Large intestine (tissue), 3 donors: ENCODE data around the gene DPH1. TPM values are rescaled to one million over a fixed set of nuclear protein-coding genes. Genes with fewer than 3 reads are reported as not detected.

Experiments
- DNase-seq, 2 donors: peaks; one replicate each; pipeline versions ENCODE4 v3.0.0 to v3.0.0-alpha.2; 2013
- H3K27ac ChIP-seq: one replicate; pipeline ENCODE4 v1.5.1; 2013; ENCODE audit warnings: low read length
- H3K27me3 ChIP-seq: 2 replicates; pipeline ENCODE4 v1.6.1; 2013; ENCODE audit warnings: low read length; ENCODE audit not compliant: control insufficient read depth, insufficient read depth
- H3K36me3 ChIP-seq: 2 replicates; pipeline ENCODE4 v1.6.1; 2013; ENCODE audit warnings: low read length; ENCODE audit not compliant: control insufficient read depth, insufficient read depth
- H3K4me1 ChIP-seq: one replicate; pipeline ENCODE4 v1.6.1; 2013; ENCODE audit warnings: low read length; ENCODE audit not compliant: control insufficient read depth, insufficient read depth
- H3K4me3 ChIP-seq: one replicate; pipeline ENCODE4 v1.5.1; 2013; ENCODE audit warnings: low read length
- H3K9me3 ChIP-seq: one replicate; pipeline ENCODE4 v1.6.1; 2013; ENCODE audit warnings: mild to moderate bottlenecking, low read depth, low read length, moderate library complexity; ENCODE audit not compliant: control insufficient read depth
- WGBS: methylation state at CpG from one replicate; pipeline ENCODE4 v1.1.5; 2013; ENCODE audit warnings: low lambda C conversion rate; ENCODE audit not compliant: insufficient coverage; 5-methylcytosine and 5-hydroxymethylcytosine counted together
- polyA plus RNA-seq: library from polyadenylated mRNA; unstranded; fragments of 120-200 nt; gene quantifications from one replicate; pipeline ENCODE4 v1.2.1, GENCODE V29; 2013

Gene DPH1
- polyA plus RNA-seq, 1 donor, result 40.4 TPM

DNA sequence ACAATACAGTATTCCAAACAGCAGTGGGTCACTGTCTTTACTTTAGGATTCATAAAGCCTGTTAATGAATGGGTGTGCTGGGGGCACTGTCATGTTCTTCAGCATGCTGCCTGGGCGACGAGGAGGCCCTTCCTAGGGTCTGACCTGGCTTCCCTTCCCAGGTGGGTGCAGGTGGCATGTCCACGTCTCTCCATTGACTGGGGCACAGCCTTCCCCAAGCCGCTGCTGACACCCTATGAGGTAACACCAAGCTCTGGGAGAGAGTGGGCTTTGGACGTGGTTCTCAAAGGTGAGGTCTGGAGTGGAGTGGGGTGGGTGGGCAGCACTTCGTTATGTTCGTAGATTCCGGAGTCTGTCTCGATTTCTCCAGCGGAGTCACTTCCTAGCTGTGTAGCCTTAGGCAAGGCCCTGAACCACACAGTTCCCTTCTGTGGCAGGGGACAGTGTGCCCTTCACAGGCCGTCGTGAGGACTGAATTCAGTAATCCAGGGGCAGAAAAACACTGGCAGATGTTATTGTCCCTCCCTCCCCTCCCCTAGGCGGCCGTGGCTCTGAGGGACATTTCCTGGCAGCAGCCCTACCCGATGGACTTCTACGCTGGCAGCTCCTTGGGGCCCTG, 11.1 kb downstream of the DPH1 start:
- Histone ChIP-seq H3K4me1 (peaks cover 12% of the 10 kb centered on the region), H3K9me3 (no peaks in the 10 kb centered on the region), H3K27me3 (no peaks in the 10 kb centered on the region), H3K4me3 (peak overlapping the region; percentile 58), H3K36me3 (peaks cover 55% of the 10 kb centered on the region), H3K27ac (peak overlapping the region; percentile 77)
- DNase-seq, result no peak
- WGBS, result no CpG with 5 or more reads among the region's 16 CpGs

DNA sequence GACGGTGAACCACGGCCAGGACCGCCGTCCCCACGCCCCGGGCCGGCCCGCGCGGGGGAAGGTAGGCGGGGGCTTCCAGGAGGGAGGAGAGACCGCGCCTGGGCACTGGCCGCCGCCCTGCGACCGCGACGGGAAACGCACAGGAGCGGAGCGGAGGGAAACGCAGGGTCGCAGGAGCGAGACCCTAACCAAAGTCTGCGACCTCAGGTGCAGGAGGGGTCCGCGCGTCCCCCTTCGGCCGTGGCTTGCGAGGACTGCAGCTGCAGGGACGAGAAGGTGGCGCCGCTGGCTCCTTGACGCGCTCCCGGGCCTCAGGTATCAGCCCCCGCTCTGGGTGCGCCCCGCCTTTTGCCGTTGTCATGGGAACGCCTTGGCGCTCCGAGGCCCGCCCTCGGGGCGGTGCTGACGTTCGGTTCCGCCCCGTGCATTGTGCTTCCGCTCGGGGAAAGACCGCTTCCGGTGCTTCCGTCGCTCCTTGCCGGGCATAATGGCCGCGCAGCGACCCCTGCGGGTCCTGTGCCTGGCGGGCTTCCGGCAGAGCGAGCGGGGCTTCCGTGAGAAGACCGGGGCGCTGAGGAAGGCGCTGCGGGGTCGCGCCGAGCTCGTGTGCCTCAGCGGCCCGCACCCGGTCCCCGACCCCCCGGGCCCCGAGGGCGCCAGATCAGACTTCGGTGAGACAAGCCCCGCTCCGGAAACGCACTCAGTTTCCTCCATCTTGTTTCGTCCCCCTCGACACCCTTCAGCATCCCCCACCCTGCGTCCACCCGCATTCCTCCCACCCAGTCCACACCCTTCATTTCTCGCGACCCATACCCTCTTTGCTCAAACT, 11.8 kb downstream of the DPH1 start, which contains the start of gene OVCA2:
Gene OVCA2, plus strand, starts transcription at position 462 of the 829 bp plus-strand sequence. Its CDS starts 26 bp downstream, at position 488.
- H3K9me3 ChIP-seq, result no peaks in the 10 kb centered on the region
- H3K27ac ChIP-seq, result peak within 1 kb of the TSS; percentile 77
- no peaks in the 10 kb centered on the region for H3K27me3 ChIP-seq
- DNase-seq, result peak; percentile 95 to 96
- peaks cover 12% of the 10 kb centered on the region for H3K4me1 ChIP-seq
- peak within 1 kb of the TSS; percentile 58 for H3K4me3 ChIP-seq
- 0% methylated on average over 1 of the region's 93 CpGs for WGBS
- H3K36me3 ChIP-seq, result peaks cover 48% of the 10 kb centered on the region

DNA sequence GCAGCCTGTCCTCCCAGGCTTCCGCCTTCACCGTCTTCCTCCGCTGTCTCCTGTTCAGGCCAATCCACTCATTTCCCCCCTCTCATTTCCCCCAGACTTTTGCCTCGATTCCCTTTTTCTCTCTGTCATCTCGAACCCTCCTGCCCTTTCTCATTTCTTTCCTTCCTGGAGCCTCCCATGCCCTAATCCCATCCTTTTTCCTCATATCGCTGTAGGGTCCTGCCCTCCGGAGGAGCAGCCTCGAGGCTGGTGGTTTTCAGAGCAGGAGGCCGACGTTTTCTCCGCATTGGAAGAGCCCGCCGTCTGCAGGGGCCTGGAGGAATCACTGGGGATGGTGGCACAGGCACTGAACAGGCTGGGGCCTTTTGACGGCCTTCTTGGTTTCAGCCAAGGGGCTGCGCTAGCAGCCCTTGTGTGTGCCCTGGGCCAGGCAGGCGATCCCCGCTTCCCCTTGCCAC, 12.5 kb downstream of the DPH1 start:
- peak in 1 of 2 donors; percentile 59 for DNase-seq
- WGBS, result 0% methylated on average over 5 of the region's 17 CpGs
- Histone ChIP-seq H3K36me3 (peaks cover 42% of the 10 kb centered on the region), H3K27me3 (no peaks in the 10 kb centered on the region), H3K4me1 (peaks cover 12% of the 10 kb centered on the region), H3K27ac (peak overlapping the region; percentile 77), H3K9me3 (no peaks in the 10 kb centered on the region), H3K4me3 (peak overlapping the region; percentile 58)

DNA sequence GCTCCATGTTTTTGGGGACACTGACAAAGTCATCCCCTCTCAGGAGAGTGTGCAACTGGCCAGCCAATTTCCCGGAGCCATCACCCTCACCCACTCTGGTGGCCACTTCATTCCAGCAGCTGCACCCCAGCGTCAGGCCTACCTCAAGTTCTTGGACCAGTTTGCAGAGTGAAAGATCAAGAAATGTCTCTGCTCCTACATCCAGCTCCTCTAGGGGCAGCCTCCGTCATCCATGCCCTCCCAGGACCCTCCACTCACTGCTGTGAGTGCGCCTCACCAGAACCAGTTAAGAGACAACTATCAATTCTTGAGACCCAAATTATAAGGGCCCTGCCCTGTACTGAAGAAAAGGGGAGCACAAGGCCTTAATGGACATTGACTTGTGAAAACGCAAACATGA, 13.0 kb downstream of the DPH1 start:
- Histone ChIP-seq H3K4me3 (peak overlapping the region; percentile 58), H3K9me3 (no peaks in the 10 kb centered on the region), H3K27ac (no peak overlapping the region), H3K36me3 (peaks cover 37% of the 10 kb centered on the region), H3K4me1 (peaks cover 12% of the 10 kb centered on the region), H3K27me3 (peaks cover under 1% of the 10 kb centered on the region)
- DNase-seq, result no peak
- no CpG with 5 or more reads among the region's 5 CpGs for WGBS

DNA sequence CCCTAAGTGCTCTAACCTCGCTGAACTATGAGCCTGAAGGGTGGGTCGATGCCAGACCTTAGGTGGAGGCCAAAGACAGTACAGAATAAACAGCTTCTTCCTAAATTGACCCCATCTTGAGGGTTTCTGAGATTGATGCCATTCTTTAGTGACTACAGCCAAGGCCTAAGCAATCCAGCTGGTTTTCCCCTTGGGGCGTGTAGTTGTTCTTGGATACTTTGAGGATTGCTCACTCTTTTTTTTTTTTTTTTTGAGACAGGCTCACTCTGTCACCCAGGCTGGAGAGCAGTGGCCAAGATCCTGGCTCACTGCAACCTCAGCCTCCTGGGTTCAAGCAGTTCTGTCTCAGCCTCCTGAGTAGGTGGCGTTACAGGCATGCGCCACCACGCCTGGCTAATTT, 13.8 kb downstream of the DPH1 start:
- Histone ChIP-seq H3K27me3 (peaks cover 7% of the 10 kb centered on the region), H3K9me3 (no peaks in the 10 kb centered on the region), H3K36me3 (peaks cover 30% of the 10 kb centered on the region), H3K4me3 (no peak overlapping the region), H3K27ac (no peak overlapping the region), H3K4me1 (peaks cover 14% of the 10 kb centered on the region)
- no peak for DNase-seq
- no CpG with 5 or more reads among the region's 6 CpGs for WGBS

DNA sequence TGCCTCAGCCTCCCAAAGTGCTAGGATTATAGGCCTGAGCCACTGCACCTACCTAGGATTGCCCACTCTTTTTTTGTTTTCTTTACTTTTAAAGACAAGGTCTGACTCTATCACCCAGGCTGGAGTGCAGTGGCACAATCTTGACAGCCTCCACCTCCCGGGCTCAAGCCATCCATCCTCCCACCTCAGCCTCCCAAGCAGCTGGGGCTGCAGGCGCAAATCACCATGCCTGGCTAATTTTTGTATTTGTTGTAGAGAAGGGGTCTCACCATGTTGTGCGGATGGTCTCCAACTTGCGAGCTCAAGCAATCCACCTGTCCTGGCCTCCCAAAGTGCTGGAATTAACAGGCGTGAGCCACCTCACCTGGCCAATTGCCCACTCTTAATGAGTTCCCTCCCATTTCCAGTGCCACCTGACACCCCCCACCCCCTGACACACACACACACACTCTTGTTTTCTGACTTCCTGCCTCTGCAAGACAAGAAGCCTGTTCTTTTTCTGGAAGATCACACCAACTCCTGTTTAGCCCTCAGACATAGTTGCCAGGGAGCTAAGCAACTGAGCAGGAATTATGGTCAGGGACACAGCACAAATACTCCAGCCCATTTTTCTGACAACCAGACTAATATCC, 14.4 kb downstream of the DPH1 start:
- no peak overlapping the region for H3K4me3 ChIP-seq
- 100% methylated on average over 1 of the region's 5 CpGs for WGBS
- no peaks in the 10 kb centered on the region for H3K9me3 ChIP-seq
- H3K4me1 ChIP-seq, result peaks cover 20% of the 10 kb centered on the region
- peaks cover 30% of the 10 kb centered on the region for H3K36me3 ChIP-seq
- H3K27me3 ChIP-seq, result peaks cover 11% of the 10 kb centered on the region
- H3K27ac ChIP-seq, result no peak overlapping the region
- no peak for DNase-seq

DNA sequence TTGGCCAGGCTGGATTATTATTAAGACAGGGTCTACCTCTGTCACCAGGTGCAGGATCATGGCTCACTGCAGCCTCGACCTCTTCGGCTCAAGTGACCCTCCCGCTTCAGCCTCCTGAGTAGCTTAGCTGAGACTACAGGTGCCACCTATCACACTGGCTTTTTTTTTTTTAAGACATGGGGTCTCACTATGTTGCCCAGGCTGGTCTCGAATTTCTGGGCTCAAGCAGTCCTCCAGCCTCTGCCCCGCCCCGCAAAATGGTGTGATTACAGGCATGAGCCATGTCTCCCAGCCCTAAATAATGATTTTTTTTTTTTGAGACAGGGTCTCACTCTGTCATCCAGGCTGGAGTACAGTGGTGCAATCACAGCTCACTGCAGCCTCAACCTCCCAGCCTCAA, 17.6 kb downstream of the DPH1 start:
- Histone ChIP-seq H3K4me1 (peaks cover 15% of the 10 kb centered on the region), H3K4me3 (no peak overlapping the region), H3K27ac (no peak overlapping the region), H3K36me3 (peaks cover 21% of the 10 kb centered on the region), H3K27me3 (peaks cover 29% of the 10 kb centered on the region), H3K9me3 (no peaks in the 10 kb centered on the region)
- WGBS, result no CpG with 5 or more reads among the region's 6 CpGs
- DNase-seq, result no peak

DNA sequence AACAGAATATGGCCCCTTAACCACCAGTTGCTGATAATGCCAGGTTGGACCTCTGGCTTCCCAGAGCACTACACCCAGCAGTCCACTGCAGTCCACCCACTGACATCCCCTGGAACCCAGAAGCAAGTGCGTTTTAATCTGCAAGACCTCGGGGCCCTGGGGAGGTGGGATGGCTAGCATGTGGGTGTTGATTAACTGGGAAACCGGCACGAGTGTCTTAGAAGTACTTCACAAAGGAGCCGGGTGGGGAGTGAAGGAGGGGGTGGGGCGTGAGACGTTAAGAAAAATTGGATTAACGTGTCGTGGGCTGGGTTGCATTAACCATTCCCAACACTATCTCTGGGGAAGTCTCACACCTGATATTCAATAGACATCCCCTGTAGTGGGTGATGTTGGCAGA, 18.9 kb downstream of the DPH1 start:
- no CpG with 5 or more reads among the region's 9 CpGs for WGBS

DNA sequence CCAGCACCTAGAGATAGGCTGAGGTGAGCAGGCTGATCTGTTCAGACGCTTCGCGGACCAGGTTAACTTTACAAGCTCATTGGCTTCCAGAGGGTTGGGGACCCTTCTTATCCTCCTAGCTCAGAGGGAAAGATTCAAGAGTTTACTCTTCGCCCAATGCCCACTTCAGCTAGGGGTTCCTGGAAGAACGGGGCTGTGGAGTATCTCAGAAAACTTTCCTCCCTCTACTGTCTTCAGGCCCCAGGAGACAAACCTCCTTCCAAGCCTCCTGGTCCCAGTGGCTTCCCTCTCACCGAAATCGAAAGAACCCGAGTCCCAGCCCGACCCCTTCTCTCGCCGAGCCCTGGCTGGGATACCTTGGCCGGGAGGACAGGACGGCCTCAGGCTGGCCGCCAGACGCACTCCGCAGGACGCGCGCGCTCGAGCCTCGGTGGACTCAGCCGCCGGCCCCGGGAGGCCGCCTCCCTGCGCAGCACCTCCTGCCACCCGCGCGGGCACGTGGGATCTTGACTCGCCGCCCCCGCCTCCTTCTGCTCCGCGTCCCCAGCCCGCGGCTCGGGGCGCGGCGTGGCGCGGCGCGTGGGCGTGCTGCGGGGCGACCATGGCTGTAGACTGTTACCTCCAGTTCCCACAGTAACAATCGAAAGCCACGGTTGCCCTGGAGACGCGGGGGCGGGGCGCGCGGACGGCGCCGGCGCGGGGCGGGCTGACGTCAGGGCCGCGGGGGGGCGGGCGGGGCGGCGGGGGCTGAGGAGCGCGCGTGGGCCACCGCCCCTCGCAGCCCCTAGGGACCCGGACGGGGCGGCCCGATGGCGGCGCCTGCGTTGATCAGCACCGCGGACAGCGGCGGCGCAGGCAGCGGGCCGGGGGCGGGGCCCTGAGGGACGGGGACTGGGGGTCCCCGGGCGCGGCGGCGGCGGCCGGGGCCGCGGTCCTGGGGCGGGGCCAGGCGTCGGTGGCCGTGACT, 19.7 kb downstream of the DPH1 start:
- no CpG with 5 or more reads among the region's 104 CpGs for WGBS
- Histone ChIP-seq H3K4me3 (peak overlapping the region; percentile 56), H3K36me3 (peaks cover 2% of the 10 kb centered on the region), H3K4me1 (peaks cover 16% of the 10 kb centered on the region), H3K9me3 (no peaks in the 10 kb centered on the region), H3K27ac (peak overlapping the region; percentile 27), H3K27me3 (peaks cover 47% of the 10 kb centered on the region)
- DNase-seq, result peak; percentile 68 to 78

More for the DNA sequence above, 18.9 kb downstream of the DPH1 start:
- Histone ChIP-seq H3K4me1 (peaks cover 11% of the 10 kb centered on the region), H3K27me3 (peaks cover 39% of the 10 kb centered on the region), H3K36me3 (peaks cover 9% of the 10 kb centered on the region), H3K9me3 (no peaks in the 10 kb centered on the region), H3K27ac (no peak overlapping the region), H3K4me3 (no peak overlapping the region)
- DNase-seq, result no peak
